Stomach (tissue), 4 donors: ENCODE measurements around the gene PGC.

ENCODE experiments used
- POLR2A ChIP-seq, 4 donors: fragments of 450-650 bp; IDR thresholded peaks; one replicate each; pipeline ENCODE4 v1.6.1; 2016; ENCODE audit warnings: antibody characterized with exemption in 4 of 4, control low read depth in 2 of 4, mild to moderate bottlenecking in 1 of 4, moderate library complexity in 1 of 4
- TF ChIP-seq, protein P1 (sequence below), 7 experiments: fragments of 450-650 bp in 4 of 7; fragments of 200-600 bp in 3 of 7; sonication (generic) in 3 of 7; IDR thresholded peaks; one replicate each; pipeline ENCODE4 v1.5.1; 2016 to 2019; ENCODE audit warnings: antibody characterized with exemption in 7 of 7, control low read depth in 2 of 7, mild to moderate bottlenecking in 1 of 7

DNA sequence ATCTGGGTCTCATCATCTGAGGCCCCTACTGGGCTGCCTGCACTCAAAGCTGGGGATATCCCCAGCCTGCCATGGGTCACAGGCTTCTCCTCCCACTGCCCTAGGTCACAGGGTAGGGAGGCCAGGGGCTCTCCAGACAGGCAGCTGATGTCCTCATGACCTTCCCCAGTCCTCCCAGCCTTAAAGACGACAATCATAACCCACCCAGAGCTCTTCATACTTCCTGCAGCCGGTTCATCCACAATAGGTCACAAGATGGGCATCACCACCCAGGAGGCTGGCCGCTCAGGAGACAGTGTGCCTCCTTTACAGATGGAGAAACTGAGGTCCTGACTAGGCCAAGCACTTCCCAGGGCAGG, 27.0 kb downstream of the PGC start:
- TF ChIP-seq, protein P1, sequence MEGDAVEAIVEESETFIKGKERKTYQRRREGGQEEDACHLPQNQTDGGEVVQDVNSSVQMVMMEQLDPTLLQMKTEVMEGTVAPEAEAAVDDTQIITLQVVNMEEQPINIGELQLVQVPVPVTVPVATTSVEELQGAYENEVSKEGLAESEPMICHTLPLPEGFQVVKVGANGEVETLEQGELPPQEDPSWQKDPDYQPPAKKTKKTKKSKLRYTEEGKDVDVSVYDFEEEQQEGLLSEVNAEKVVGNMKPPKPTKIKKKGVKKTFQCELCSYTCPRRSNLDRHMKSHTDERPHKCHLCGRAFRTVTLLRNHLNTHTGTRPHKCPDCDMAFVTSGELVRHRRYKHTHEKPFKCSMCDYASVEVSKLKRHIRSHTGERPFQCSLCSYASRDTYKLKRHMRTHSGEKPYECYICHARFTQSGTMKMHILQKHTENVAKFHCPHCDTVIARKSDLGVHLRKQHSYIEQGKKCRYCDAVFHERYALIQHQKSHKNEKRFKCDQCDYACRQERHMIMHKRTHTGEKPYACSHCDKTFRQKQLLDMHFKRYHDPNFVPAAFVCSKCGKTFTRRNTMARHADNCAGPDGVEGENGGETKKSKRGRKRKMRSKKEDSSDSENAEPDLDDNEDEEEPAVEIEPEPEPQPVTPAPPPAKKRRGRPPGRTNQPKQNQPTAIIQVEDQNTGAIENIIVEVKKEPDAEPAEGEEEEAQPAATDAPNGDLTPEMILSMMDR (IDR thresholded peaks at IDR 0.05), result no peak
- TF ChIP-seq POLR2A (IDR thresholded peaks at IDR 0.05), result no peak
